Amniotic epithelial cell (primary cell): ENCODE results near the gene IL17RA.
"Not testable (repeated sequence)": the region's sequence is repeated elsewhere in the genome, so short reads cannot be mapped to it uniquely, and the experiment has no call there.

Experiments
- DNase-seq: peaks from one replicate; pipeline ENCODE4 v3.0.0-alpha.2; 2010; ENCODE audit warnings: low read depth

The IL17RA gene

GRCh38 chr22:17084554-17085276, at the start of gene IL17RA:
Gene IL17RA (plus strand): TSS chr22:17085000. CDS start chr22:17085092, 92 bp downstream.
- peak; percentile 82 for DNase-seq

- no peak for DNase-seq
Observed at GRCh38 chr22:17035246-17035645, 49.6 kb upstream of the IL17RA start.

- not testable (repeated sequence) for DNase-seq
Observed at GRCh38 chr22:17035976-17036841, 48.6 kb upstream of the IL17RA start.

- DNase-seq, result not testable (repeated sequence)
Observed at GRCh38 chr22:17036842-17037711, 47.7 kb upstream of the IL17RA start.

- DNase-seq, result no peak
Observed at GRCh38 chr22:17043521-17043920, 41.3 kb upstream of the IL17RA start.

GRCh38 chr22:17046566-17047348, 38.0 kb upstream of the IL17RA start:
- no peak for DNase-seq

GRCh38 chr22:17047656-17048055, 37.1 kb upstream of the IL17RA start:
- no peak for DNase-seq

- DNase-seq, result no peak
Observed at GRCh38 chr22:17056058-17056457, 28.7 kb upstream of the IL17RA start.

- DNase-seq, result no peak
Observed at GRCh38 chr22:17056807-17057206, 28.0 kb upstream of the IL17RA start.

GRCh38 chr22:17057959-17058814, 26.6 kb upstream of the IL17RA start:
- peak; percentile 62 for DNase-seq

- no peak for DNase-seq
Observed at GRCh38 chr22:17060126-17060525, 24.7 kb upstream of the IL17RA start.

- DNase-seq, result no peak
Observed at GRCh38 chr22:17063411-17064106, 21.2 kb upstream of the IL17RA start.

GRCh38 chr22:17064498-17065100, 20.2 kb upstream of the IL17RA start:
- no peak for DNase-seq

GRCh38 chr22:17065433-17065832, 19.4 kb upstream of the IL17RA start:
- DNase-seq, result no peak

GRCh38 chr22:17072877-17073276, 11.9 kb upstream of the IL17RA start:
- DNase-seq, result no peak

- DNase-seq, result peak; percentile 33
Observed at GRCh38 chr22:17074648-17075002, 10.2 kb upstream of the IL17RA start.

- peak; percentile 83 for DNase-seq
Observed at GRCh38 chr22:17077255-17077654, 7.5 kb upstream of the IL17RA start.

- no peak for DNase-seq
Observed at GRCh38 chr22:17079572-17079971, 5.2 kb upstream of the IL17RA start.

GRCh38 chr22:17083255-17083654, 1.5 kb upstream of the IL17RA start:
- DNase-seq, result no peak
